ENCODE results near the gene SOCS3.

The SOCS3 gene, protein sequence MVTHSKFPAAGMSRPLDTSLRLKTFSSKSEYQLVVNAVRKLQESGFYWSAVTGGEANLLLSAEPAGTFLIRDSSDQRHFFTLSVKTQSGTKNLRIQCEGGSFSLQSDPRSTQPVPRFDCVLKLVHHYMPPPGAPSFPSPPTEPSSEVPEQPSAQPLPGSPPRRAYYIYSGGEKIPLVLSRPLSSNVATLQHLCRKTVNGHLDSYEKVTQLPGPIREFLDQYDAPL

DNA sequence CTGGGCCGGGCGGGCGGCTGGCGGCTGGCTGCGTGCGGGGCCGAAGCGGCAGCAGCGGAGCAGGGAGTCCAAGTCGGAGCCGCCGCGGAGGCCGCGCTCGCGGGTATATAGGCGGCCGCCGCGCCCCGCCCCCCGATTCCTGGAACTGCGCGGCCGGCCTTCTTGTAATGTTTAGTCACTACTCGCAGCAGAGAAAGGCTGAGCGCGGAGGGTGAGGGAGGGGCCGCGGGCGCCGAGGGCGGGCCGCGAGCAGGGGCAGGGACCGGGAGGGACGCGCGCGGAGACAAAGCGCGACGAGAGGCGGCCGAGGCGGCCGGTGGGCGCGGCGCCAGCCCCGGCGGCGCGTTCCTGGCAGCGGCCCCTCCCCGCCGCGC, at the start of gene SOCS3:
TSS of gene SOCS3 (minus strand) at position 81 of the 374 bp plus-strand sequence. CDS start 982 bp downstream, outside the sequence.
- peak; percentile 79 for DNase-seq (ENCODE audit: low spot score)

DNA sequence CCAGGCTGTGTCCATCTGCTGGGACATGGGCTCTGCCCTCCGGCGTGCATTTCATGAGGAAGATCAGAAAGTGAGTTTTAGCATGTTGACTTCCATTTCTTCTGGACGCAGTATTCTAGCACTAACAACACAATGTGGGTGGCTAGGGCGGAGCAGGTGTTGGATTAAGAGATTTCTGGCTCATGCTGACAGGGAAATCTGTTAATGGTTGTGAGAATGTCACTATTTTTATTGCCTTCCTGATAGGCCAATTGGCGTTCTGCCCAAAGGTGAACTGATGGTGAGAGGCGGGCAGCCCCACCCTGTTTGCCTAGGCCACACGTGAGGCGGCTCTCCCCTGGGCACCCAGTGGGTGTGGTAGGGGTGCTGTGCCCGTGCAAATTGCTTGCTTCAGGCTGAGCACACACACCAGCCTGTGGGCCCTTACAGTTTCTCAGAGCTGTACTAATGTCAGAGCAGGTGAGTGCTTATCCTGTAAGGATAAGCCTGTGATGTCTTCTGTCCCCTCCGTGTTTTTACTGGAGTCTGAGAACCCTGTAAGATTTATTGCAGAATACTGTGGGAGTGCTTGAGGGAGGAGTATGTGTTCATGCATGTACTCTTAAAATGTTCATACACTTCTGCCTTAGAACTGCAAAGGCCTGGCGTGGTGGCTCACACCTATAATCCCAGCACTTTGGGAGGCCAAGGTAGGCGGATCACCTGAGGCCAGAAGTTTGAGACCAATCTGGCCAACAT, 49.5 kb upstream of the SOCS3 start:
- no peak for DNase-seq (ENCODE audit: low spot score)

DNA sequence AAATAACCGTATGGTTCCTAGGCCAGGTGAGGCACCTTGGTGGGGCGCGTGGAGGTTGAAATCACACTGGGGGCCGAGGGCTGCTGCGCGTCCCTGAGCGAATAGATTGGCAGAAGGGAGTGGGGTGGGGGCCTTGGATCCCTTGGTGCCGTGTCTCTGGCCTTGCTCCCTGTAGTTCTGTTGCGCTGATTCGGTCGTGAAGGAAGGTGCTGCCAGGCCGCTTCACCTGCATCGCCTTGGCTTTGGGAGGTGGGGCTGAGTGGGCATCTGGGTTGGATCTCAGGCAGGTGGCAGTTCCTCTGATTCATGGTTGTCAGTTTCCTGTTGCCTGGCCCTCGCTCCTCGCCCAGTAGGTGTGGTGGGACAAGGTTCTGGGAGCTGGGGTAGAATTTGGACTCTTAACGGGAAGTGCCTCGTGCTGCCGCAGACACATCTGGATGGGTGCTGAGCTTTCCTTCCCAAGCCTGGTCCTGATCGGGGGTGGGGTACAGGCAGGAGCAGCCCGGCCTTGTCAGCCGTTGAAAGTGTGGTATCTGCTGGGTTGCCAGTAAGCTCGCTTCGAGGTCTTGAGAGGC, 48.7 kb upstream of the SOCS3 start:
- DNase-seq (ENCODE audit: low spot score) = no peak

DNA sequence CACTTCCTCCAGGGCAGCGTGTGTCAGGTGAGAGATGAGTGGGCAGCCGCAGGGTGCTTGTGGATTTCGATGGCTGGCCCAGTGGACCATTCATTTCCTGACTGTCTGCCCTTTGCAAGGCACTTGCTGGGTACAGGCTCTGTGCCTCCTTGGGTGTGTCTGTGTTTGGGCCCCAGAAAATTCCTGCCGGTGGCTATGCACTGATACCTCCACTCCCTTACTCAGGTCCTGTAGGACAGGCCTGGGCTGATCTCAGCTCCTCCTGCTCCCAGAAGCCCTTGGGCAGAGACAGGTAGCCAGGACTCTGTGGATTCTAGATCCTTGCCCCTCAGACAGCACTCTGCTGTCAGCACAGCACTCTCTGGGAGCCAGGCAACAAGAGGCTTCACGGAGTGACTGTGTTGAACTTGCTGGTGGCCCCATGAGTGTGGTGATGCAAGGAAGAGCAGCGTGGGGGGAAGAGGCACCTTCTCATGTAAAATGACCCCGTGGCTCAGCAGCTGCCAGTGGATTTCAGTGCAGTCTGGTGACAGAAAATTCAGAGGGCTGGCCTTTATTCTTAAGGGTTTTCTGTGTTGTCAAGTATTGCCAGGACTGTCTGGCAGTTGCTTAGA, 47.6 kb upstream of the SOCS3 start:
- DNase-seq (ENCODE audit: low spot score) = no peak

DNA sequence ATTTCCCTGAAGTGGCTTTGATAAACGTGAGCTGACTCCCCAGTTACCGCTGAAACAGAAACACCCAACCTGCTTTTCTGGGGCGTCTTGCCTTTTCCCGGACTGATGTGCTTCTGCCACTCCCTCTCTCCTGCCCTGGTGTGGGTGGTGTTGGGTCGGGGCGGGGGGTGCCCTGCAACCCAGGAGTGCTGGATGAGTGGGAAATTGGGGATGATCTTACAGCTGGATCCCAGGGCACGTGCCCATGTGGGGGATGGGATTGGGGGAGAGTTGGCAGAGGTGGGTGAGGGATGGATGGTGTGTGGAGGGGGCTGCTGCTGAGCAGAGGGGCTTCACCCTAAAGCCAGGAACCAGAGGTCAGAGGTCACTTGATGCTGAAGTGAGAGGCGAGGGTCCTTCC, 47.0 kb upstream of the SOCS3 start:
- DNase-seq (ENCODE audit: low spot score) = no peak

DNA sequence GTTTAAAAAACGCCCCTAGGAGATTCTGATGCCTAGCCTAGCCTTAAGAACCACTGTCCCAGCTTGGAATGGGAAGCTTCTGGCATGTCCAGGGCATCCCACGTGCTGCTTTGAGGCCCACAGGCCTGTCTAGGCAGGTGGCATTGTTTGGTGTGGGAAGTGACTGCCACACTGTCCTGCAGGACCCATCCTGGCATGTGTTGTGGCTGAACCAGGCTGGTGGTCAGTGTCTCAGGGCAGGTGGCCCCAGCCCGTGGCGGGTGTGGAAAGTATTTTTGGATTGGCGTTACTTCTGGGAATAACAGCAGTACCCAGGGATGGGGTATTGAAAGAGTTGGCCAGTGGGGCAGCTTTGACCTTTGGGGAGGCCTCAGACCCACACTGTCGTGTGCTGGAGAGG, 46.5 kb upstream of the SOCS3 start:
- no peak for DNase-seq (ENCODE audit: low spot score)

DNA sequence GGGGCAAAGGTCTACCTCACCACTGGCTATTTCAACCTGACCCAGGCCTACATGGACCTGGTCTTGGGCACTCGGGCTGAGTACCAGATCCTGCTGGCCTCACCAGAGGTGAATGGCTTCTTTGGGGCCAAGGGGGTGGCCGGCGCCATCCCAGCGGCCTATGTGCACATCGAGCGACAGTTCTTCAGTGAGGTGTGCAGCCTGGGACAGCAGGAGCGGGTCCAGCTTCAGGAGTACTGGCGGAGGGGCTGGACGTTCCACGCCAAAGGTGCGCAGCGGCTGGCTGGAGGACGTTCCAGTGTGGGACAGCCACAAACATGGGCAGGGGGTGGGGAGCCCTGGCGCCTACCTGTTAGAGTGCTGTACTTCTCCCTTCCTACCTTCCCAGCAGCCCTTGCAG, 43.9 kb upstream of the SOCS3 start:
- no peak for DNase-seq (ENCODE audit: low spot score)

DNA sequence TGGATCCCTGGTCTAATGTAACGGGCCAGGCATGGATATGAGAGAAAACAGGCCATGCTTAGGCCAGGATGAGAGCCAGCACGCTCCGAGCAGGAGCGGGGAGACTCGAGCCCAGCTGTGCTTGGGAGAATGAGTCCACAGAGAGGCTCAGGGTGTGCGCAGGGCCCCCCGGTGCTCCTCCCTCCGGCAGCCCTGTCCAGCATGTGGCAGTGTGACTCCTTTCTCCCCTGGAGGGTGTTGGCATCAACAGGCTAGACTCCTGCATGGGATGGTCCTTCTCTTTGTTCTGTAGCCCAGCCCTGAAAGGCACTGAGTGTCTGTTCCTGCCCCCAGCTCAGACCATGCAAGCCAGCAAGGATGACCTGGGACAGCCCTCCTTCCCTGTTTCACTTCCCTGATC, 42.0 kb upstream of the SOCS3 start:
- no peak for DNase-seq (ENCODE audit: low spot score)

DNA sequence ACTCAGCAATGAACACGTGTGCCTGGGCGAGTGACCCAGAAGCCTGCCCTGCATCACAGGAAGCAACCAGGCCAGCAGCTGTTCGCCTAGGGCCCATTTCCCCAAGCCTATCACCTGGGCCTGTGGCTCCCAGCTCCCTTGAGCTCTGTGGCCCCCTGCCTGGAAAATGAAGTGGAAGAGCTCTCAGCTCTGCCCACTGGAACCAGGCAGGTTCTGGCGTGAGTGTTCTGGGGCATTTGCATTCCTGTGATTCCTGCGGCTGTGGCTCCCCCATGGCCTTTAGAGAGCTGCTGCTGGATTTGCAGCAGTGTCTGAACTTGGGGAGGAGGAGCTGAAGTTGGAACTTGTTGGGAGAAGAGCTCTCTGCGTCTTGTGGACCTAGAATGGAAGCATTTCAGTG, 41.4 kb upstream of the SOCS3 start:
- no peak for DNase-seq (ENCODE audit: low spot score)

DNA sequence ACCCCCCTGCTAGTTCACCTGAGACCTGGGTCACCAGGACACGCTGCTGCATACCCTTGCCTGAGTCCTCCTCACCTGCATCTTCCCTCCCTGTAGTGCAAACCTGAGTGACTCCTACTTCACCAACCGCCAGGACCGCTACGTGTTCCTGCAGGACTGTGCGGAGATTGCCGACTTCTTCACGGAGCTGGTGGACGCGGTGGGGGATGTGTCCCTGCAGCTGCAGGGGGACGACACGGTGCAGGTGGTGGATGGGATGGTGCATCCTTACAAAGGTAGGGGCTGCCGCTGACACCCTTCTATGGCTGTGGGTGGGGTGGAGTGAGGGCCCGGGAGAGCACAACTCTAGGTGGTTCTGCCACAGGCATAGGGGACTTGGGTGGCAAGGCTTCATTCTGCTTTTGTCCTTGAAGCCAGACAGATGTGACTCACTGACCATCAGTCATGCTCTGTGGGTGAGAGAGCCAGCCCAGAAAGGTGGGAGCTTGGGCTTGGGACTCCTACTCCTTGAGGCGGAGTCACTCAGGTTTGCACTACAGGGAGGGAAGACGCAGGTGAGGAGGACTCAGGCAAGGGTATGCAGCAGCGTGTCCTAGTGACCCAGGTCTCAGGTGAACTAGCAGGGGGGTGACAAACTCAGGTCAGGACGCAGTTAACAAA, 40.8 kb upstream of the SOCS3 start:
- no peak for DNase-seq (ENCODE audit: low spot score)

DNA sequence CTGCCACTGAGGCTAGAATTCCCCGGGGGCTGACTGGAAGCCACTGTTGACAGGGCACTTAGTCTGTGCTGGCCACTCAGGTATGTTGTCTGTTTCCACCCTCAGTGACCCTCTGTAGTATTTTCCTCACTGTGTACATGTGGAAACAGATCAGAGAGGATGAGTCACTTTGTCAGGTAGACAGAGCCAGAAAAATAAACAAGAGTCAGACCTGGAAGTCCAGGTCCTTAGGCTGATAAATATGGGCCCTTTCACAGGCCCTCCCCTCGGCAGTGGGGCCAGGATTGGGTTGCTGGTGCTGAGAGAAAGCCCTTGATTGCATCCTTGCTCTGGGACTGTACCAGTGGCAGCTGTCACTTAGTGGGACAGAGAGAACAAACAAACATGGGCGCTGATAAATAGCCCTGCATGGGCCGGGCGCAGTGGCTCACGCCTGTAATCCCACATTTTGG, 39.8 kb upstream of the SOCS3 start:
- no peak for DNase-seq (ENCODE audit: low spot score)

DNA sequence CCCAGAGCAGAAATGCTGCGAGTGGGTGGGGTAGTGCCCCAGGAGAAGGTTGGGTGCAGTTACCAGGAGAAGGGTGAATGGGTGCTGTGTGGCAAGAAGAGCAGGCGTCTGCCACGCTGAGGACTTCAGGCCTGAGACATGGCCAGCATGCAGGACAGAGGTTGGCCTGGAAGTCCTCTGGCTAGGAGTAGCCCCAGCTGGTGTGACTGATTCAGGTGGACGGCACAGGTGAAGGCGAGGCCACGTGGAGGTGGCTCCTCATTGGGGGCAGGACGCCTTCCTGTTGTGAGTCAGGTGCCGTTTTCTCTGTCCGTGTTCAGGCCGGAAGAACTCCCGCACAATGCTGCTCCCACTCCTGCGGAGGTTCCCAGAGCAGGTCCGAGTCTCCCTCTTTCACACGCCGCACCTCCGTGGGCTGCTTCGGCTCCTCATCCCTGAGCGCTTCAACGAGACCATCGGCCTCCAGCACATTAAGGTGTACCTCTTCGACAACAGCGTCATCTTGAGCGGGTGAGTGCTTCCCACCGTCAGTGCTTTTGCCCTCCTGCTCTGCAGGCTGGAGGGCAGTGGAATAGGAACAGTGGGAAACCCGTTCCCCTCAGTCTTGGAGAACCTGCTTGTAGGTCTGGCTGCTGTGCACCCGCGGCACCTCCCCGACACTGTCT, 39.3 kb upstream of the SOCS3 start:
- no peak for DNase-seq (ENCODE audit: low spot score)

DNA sequence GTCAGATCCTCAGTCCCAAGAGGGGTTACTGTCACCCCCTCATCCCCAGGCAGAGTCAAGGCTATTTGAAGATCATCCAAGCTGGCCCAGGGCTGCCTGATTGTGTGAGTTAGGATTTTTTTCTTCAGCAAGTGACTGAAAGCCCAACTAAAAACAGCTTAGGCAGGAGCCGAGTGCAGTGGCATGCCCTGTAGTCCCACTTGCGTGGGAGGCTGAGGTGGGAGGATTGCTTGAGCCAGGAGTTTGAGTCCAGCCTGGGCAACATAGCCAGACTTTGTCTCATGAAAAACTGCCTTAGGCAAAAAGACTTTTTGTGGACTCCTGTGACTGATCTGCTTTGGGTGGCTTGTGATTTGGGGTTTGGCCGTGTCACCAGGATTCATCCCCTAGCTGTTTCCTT, 38.5 kb upstream of the SOCS3 start:
- no peak for DNase-seq (ENCODE audit: low spot score)

DNA sequence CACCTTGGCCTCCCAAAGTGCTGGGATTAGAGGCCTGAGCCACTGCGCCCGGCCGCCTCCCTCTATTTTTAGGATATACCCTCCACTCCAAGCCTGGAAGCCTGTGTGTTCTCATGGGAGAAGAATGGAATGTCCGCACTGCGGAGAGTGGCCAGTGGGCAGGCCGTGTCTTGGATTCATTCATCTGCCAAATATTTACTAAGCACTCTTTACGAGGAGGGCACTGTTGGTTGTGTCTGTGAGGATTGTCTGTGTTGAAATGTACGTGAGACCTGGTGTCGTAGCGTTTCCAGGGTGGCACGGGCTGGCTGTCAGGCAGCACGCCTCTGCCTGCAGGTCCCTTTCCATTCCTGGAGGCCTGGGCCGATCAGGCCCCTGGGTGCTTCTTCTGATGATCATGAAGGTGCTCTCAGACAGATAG, 37.8 kb upstream of the SOCS3 start:
- DNase-seq (ENCODE audit: low spot score) = no peak

DNA sequence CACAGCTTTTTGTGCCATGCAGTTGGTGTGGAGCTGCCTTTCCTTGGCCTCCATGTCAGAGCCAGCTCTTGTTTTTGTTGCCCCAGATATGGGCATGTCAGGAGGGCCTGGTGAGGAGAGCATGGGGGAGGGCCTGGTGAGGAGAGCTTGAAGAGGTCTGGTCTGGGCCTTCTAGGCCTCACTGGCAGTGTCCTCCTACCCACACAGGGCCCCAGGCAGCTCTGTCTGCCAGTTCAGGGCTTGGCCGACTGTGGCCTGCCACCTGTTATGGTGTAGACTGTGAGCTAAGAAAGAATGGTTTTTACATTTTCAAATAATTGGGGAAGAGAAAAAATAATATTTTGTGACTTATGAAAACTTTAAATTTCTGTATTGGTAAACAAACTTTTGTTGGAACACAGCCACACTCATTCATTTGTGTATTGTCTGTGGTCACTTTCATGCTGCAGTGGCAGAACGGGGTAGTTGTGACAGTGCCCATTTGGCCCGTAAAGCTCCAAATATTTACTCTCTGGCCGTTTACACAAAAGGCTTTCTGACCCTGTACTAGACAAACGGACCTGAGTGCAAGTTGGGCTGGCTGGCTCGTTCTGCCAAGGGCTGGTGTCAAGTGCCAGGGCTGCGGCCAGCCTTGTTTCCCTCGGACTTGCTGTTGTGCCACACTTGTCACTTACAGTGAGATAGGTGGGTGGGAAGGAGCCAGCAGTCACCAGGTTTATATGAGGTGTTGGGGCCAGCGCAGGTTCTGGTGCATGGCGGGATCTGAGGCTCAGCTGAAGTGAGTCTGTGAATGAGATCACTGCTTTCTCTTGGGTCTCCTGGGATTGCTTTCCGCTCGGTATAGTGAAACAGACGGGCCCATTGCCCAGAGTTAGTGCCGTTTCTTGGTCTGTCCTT, 36.8 kb upstream of the SOCS3 start:
- no peak for DNase-seq (ENCODE audit: low spot score)

DNA sequence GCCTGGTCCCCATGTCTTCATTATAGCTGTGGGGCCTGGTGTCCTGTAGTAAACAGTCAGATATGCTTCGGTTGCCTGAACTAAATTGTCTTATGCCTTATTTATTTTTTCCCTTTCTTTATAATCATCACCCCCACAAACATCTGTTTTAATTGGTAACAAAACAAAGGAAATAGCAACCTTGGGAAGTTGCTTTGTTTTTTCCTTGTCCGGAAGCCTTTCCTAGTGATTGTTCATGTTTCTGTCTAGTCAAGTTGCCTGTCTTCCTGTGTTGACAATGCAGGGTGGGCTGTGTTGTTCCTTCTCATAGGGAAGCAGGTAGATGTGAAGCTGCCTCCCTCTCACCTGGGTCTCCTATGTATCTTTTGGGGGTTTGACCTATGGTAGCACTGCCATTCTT, 35.3 kb upstream of the SOCS3 start:
- DNase-seq (ENCODE audit: low spot score) = no peak

DNA sequence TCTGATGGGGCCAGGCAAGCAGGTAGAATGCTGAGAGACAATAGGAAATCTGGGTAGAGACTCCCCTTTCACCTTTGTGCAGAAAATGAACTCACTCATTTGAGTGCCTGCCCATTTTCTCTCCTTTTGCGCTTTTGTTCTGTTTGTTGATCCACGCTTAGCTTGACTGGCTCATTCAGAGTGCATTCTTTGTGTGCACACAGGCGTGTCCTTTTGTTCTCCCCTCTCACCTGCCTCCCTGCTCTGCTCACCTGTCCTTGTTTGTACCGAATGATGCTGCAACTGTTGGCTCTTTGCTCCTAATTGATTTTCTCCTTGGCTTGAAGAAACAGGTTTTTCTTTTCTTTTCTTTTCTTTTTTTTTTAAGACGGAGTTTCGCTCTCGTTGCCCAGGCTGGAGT, 34.3 kb upstream of the SOCS3 start:
- no peak for DNase-seq (ENCODE audit: low spot score)

DNA sequence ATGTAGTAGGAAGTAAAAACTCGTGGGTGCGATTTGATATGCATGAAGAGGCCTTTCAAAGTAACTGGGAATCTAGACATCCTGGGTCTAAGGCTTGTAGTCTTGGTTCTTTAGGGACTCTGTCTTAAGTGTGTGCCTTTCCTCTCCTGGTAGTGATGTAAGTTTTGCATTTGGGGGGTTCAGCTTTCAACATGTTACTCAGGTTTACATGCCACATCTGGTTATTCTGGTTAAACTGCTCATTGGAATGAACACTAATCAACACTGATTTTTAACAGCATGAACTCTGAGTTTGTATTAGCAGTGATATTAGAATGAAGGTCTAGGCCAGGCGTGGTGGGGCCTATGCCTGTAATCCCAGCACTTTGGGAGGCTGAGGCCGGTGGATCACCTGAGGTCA, 33.7 kb upstream of the SOCS3 start:
- no peak for DNase-seq (ENCODE audit: low spot score)

DNA sequence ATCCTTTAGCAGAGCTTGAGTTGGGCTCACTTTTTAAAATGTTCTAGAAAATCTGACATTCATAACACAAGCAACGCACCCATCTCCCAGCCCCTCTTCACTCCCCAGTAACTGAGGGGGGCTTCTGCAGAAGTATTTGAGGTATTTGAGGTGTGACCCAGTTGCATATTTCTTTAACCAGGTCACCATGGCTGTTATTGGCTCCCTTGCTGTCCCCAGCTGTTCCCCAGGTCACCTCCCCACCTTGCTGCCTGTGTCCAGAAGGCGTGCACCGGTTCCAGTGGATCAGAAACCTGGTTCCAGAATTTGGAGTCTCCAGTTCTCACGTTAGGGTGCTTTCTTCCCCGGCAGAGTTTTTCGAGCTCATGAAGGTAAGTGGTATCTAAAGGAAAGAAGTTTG, 32.4 kb upstream of the SOCS3 start:
- no peak for DNase-seq (ENCODE audit: low spot score)

DNA sequence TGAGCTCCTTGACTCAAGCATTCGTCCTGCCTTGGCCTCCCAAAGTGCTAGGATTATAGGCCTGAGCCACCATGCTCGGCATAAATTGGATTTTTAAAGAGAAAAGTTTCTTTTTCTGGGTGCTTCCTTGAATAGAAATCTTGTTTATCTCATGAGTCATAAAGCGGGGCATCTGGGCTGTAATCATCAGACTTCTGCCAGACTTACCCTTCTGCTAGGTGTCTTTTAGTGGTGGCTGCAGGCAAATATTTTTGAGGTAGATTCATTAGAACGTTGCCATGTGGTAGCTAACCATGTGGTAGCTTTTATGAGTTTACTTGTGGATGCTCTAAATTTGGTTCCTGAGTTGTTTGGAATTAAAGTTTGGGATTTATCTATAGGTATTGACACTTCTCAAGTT, 32.0 kb upstream of the SOCS3 start:
- DNase-seq (ENCODE audit: low spot score) = no peak

DNA sequence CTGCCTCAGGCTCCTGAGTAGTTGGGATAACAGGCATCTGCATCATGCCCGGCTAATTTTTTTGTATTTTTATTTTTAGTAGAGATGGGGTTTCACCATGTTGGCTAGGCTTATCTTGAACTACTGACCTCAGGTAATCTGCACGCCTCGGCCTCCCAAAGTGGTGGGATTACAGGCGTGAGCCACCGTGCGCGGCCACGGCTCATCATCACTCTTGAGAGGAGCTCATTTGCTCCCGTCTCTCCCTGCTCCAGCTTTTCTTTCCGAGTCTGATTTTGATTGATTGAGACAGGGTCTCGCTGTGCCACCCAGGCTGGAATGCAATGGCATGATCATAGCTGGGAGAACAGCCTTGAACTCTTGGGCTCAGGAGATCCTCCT, 31.2 kb upstream of the SOCS3 start:
- no peak for DNase-seq (ENCODE audit: low spot score)

Measured in pons (tissue), 1 donor.